ENCODE data around the gene HNRNPA2B1. TPM values are rescaled to one million over a fixed set of nuclear protein-coding genes. Genes with fewer than 3 reads are reported as not detected.

The HNRNPA2B1 gene
- total RNA-seq, 1 donor from 2014 or later: 815 TPM

DNA sequence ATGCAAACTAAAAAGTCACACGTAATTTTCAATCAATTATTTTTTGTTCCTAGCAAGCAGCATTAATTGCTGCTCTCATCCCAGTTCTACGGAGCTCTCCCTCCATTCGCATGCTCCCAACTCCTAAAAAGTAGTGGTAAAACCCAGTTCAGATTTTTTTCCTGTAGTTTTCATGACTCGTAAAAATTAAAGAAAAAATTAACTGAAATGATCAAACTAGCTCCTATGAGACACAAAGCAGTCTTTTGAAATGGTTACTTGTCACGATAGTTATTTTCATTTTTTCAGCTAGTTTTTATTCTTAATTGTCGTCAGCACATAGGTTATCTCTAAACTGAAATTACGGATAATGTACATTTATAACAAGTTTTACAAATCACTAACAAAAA is 1.8 kb downstream of the HNRNPA2B1 start:
- intact Hi-C loops (cut with micrococcal nuclease): loop anchor here (1.0 to 5.0 kb wide), 3 partner anchors 107 to 306 kb away; no protein-coding TSS in a partner anchor

DNA sequence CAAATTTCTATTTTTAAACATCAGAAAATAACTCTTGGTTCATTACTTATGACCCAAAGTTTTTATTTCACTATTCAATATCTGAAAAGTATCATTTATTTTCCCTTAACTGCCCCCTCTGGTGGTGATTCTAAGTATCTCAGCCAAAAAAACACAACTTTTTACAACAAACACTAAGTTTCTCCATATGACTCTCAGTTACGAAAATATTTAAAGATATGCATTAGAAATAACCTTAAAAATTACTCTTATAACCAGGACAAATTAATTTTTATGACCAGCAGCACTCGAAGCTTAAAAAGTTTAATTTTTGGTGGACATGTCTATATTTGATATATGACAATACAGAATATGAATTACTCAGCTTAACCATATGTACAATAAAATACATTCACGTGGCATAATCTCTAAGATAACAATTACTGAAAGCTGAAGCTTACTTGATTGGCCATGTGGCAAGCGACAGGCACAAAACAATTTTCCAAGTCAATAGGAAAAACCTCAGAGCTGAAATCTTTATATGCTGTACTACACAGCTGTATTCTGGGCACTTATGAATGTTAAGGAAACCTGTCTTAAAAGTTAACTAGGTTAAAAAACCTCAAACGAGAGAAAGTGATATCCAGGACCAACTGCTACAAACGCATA is 2.3 kb downstream of the HNRNPA2B1 start:
- intact Hi-C loops (cut with micrococcal nuclease): loop anchor here (1.0 to 5.0 kb wide), 3 partner anchors 107 to 306 kb away; no protein-coding TSS in a partner anchor

DNA sequence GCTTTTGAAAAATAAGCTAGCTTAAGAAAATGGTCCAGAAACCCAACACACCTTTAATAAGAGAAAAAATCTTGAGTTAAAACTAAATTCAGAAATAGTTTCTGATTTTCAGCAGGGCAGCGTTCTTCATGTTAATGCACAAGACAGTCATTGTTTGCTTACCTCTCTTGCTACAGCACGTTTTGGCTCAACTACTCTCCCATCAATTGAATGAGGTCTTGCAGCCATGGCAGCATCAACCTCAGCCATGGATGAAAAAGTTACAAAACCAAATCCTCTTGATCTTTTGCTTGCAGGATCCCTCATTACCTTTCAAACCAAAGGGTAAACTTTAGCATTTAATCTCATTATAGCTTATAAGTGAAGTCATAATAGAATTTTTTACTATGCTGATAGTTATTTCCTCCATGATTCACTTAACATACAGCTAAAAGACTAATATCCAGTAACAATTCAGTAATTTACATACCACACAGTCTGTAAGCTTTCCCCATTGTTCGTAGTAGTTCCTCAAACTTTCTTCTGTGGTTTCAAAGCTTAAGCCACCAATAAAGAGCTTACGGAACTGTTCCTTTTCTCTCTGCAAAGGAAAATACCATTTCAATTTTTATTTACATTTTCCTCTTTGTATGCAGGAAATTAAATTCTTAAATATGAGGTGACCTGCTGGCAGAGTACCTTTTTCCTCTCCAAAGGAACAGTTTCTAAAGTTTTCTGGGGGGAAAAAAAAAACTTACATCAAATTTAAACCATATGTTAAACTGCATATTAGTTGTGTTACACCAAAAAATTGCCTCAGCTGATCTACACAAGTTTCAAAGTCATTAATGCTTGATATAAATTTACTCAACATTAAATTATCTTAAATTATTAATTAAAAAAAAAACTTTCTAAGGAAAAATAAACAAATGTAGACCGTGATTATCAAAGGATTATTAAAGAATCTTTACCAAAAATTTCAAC is 3.1 kb downstream of the HNRNPA2B1 start:
- intact Hi-C loops (cut with micrococcal nuclease): loop anchor here (1.0 to 5.0 kb wide), 4 partner anchors 8 to 305 kb away; no protein-coding TSS in a partner anchor

DNA sequence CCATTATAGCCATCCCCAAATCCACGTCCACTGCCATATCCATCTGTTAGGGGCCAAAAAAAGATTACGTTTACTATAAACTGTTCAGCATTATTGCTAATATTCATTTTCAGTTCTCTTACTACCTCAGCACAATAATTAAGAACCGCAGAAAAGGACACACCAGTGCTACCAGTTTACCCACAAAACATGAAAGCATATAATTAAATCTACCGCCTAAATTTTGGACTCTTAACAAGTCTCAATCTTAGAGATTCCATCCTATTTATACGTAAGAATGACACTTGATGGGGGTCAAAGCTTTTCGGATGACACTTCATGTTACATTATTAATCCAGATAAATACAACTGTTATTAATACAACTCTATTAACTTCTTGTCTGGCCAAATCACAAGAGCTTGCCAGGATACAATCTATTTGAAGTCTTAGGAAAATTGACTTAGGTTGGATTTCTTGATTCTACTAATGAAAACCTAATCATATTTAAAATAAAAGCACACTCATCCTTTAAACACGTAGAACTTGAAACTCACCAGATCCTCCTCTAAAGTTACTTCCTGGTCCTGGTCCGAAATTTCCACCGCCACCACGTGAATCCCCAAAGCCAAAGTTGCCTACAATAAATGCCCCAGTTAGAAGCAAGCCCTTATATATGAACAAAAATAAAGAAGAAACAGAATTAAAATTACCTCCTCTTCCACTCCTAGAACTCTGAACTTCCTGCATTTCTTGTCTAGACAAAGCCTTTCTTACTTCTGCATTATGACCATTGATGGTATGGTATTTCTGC is 4.5 kb downstream of the HNRNPA2B1 start:
- intact Hi-C loops (cut with micrococcal nuclease): loop anchor here (5.0 kb wide), 1 partner anchor 304 kb away; no protein-coding TSS in a partner anchor

DNA sequence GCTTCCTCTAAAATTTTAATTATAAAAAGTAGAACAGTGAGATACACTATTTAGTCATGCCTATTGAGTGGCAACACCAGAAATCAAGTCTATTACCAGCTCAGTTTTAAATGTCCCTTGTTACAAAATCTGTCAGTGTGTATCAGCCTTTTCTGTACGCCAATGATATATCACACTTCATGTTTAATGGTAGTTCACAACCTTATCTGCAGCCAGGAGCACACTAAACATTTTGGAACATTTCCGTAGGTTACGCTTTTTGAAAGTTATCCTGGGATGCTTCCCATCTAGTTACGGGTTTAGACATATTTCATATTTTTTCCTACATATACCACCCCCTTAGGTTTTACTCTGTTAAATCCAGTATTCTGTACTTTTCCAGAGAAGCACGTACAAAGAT is 5.4 kb downstream of the HNRNPA2B1 start:
- intact Hi-C loops (cut with micrococcal nuclease): loop anchor here (5.0 kb wide), 1 partner anchor 303 kb away; no protein-coding TSS in a partner anchor

DNA sequence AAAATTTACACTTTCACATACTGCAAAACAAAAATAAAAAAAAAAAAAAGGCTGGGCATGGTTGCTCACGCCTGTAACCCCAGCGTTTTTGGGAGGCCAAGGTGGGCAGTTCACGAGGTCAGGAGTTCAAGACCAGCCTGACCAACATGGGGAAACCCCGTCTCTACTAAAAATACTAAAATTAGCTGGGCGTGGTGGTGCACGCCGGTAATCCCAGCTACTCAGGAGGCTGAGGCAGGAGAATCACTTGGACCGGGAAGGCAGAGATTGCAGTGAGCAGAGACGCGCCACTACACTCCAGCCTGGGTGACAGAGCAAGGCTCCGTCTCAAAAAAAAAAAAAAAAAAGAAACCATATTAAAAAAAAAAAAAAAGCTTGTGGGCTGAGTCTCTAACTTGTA is 5.8 kb downstream of the HNRNPA2B1 start:
- intact Hi-C loops (cut with micrococcal nuclease): loop anchor here (5.0 kb wide), 1 partner anchor 302 kb away; no protein-coding TSS in a partner anchor

DNA sequence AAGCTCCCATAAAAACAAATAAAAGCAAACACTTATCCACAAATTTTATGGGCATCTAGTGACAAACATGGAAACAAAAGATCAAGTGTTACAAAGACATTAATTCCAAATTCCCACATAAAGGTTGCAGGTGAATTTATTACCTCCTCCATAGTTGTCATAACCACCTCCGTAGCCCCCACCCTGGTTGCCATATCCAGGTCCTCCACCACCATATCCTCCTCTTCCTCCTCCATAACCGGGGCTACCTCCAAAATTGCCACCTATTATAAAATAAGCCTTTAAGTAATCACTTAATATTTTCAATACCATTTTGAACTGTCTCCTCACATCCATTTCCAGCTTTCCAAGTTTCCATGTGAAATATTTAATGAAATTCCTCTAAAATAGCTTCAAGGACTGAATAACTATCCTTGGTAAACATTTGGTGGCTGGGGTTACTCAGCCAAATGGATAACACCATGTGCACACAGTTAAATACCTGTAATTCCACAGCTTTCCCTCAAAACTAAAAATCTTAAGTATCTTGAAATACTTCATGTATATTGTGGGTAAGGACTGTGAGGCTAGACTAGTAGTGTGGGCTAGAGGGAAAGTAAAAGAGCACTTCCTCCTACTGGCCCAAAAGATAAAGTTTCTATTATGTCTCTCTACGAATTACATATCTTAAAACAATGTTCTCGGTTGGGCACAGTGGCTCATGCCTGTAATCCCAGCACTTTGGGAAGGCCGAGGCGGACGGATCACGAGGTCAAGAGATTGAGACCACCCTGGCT is 6.9 kb downstream of the HNRNPA2B1 start:
- intact Hi-C loops (cut with micrococcal nuclease): no loop called here

DNA sequence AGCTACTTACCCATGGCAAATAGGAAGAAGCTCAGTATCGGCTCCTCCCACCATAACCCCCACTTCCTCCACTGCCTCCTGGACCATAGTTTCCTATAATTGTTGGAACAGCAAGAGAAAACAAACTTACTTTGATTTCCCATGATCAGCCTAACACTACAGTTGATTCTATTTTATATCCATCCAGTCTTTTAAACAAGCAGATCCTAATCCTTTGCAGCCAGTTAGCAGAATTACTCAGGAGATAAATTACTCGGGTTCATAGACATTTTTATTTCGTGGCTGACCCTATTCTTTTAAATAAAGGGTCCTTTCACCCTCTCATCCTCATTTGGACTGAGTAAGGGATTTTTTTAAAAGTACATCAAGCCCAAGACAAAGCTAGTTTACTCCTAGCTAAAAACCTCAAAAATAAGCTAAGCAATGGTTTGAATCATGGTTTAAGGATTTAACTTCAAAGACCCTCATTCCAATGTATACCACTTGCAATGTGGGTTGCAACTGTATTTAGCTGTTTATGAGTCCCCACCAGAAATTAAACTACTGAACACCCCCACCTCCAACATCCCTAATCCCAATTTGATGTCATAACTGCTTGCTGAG is 8.0 kb downstream of the HNRNPA2B1 start:
- intact Hi-C loops (cut with micrococcal nuclease): no loop called here

DNA sequence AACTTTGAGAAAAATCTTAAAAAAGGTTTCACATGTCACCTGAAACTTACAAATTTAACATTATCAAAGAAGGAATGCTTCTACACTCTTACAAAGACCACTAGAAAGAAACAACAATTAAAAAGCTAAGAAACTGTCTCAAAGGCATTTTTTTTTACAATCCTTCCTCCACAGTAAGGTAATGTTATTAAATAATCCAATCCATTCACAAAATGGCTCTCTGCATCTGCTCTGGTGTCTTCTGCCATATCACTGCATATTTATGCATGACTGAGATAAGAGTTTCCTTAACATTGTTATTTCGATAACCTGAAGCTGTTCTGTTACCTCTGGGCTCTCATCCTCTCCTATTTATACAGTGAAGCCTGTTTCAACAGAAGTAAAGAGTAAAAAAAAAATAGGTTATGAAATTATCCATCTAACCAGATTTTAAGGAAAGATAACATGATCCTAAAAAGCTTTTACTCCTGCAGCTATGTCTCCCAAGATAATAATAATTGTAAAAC is 8.5 kb downstream of the HNRNPA2B1 start:
- intact Hi-C loops (cut with micrococcal nuclease): no loop called here

DNA sequence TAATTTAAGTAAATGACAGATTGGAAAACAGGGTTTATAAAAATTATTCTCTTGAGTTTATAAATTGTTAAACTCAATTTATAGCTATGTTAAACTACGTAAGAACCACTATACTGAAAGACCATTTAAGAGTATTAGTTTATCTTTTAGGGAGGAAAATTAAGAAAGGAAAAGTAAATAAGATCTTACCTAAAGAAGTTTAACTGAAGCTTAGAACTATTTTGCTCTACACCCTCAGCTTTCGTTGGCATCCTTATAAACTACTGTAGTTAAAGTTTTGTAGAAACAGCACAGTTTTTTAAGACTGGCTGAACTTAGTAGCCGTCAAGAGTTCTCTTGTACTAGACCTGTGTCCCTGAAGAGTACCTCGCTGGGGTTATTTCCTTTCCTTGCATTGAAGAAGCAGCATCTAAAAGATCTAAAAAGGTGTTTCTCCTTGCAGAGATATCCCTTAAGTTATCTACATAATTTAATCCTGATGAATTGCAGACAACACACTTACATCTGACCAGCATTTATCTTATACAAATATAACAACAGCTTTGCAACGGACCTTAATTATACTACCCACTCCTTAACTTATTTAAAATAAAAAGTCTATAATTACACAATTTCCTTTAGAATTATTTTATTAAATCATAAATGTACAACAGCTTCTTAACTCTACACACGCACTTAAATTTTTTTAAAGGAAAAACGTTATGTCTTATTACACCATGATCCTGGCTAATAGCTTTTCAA is 9.1 kb downstream of the HNRNPA2B1 start:
- intact Hi-C loops (cut with micrococcal nuclease): no loop called here

DNA sequence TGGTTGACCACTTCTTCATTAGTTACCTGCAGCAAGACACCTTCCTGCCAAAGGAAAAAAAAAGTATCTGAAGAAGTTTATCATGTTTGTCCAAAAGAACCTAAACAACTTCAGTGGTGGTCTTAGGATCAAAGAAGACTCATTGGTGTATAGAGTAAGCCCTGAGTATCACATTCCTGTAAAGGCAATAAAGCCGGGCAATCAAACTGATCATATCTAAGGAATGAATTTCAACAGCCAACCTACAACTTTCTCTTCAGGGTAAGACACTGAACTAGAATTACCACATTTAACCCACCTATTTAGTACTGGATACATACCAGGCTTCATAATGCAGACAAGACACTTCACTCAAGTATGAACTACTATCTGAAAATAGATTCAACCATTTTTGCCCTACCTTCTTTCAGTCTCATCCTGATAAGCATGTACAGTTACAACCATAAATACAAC is 10.1 kb downstream of the HNRNPA2B1 start:
- intact Hi-C loops (cut with micrococcal nuclease): no loop called here

DNA sequence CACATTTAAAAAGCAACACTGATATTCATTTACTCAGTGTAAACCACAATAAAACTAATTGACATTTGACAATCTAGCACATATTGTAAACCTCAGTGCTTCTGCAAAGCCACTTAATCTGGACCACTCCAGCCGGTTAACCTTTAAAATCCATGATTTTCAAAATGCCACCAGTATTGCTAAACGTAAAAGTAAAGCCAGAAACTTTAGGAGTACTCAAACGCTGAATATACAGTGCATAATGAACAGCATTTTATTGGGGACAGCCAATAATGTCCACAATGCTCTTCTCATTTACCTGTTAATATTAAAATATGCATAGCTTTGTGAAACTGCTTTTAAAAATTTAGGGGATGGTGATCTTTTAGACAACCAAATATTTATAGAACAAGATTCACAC is 10.8 kb downstream of the HNRNPA2B1 start:
- intact Hi-C loops (cut with micrococcal nuclease): loop anchor here (1.0 kb wide), 1 partner anchor 8 kb away; no protein-coding TSS in a partner anchor

DNA sequence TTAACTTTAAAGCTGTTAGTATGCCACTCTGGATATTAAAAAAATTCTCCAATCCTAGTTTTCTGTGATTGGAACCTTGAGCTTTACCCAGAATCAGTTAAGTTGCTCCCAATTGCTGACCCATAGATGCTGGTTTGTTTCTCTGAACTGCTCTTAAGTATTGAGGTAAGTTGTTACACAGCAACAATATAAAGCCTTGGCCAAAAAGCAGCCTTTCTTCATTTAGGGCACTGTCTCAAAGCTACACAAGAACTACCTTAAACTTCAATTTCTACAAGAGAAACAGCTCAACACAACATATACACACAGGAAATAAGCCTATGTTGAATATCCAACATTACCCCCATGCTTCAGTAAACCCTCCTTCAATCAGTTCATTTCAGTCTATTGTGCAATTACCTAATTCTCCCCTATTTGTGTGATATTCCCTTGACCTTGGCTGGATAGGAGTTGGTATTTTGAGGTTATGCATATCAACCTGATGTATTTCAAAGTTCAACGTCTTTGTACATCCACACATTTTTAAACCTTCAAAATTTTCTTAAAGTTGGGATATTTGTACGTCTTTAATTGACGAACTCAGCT is 11.5 kb downstream of the HNRNPA2B1 start:
- intact Hi-C loops (cut with micrococcal nuclease): loop anchor here (1.0 kb wide), 1 partner anchor 8 kb away; no protein-coding TSS in a partner anchor

DNA sequence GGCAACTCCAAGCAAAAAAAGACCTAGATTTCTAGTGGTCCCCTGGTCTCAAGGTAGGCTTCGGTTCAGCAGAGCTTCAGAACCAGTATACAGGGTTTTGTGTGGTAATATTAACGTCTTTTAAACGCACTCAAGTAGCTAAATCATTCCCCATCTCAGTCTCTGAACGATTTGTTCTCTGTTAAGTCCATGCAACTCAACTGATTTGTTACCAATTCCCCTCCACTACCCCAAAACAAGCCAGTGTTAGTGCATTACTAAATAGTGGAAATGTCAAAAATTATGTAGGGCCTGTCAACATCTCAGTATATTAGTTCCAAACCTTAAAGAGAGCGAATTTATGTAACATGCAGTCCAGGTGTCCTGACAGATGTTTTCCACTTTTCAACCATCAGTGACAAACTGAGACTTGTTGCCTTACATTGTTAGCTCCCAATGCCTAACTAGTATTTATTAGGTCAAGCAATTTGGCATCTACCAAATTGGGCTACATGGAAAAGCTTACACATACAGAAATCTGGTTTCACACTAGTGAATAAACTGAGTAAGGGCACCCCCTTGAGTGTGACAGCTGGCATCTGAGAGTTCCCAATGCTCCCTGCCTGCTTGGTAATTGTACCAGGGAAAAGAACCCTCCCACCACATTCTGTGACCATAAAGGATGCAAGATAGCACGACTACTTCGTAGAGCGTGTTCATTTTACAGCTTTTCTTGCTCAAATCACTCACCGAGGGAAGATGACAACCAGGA is 12.2 kb downstream of the HNRNPA2B1 start:
- intact Hi-C loops (cut with micrococcal nuclease): no loop called here

DNA sequence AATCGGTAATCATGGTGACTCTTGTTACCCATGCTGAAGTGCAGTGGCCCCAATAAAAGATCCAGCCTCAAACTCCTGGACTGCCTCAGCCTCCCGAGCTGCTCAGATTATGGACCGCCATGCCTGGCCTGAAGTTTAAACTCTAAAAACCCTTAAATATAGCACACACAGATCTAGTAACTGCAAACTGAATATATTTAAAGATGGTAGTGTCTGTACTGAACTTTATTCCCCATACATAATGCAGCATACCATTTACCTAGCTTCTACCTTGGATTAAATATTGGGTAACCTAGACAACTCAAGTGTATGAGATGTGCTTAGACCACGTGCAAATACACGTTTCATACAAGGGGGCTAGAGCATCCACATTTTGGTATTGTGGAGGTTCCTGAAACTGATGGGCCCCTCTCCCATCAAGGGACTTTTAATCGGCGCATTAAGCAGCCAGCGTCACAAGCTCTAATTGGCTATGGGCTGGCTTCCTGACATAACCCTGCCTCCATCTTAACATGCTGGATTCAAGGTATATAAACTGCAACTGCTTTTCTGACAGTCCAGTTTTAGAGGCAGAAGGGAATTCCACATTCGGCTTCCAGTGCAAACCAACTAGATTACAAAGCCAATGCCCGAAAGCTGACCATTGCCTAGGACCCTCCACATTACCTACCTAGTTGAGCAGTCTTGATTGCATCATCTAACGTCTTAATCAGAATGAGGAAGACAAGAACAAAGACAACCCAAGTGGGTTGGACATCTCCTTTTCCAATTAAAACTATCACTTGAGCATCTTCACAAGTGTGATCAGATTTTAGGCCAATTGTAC is 13.0 kb downstream of the HNRNPA2B1 start:
- intact Hi-C loops (cut with micrococcal nuclease): loop anchor here (2.0 kb wide), 1 partner anchor 97 kb away; no protein-coding TSS in a partner anchor

DNA sequence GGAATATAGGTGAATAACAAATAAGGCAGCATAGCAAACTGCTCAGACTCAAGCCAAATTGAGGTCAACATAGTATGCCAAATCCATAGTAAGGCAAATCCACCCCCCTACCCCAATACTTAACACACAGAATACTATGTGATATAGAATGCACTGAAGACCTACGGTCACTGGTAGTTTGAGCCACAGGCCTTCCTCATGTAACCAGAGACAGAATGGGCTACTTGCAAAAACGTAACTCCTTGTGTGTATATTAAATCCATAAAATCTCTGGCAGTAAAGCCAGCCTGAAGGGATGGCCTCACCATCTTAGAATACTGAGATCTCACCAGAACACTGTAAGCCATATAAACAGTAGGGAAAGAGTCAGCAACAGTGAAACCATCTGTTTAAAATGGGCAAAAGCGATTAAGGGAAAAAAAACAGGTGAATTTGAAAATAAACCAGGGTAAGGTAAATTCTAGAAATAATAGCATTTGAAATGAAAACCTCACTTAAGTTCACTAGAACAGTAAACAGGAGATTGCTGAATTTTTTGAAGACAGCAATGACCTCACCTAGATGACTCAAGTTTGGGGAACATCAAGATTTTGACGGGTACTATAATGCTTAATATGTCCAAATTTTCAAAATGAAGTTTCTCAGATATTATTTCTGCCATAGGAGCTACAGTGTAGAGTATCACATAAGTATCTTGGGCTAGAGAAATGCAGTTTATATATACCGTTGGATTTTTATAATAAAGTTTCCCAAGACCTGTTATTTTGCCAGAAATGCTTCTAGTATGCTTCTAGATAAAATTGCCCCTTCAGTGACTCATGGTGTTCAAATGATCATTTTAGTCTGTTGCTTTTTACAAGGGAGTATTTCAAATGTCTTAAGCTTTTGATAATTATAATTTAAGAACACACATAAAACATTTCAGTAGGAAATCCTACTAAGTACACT is 13.9 kb downstream of the HNRNPA2B1 start:
- intact Hi-C loops (cut with micrococcal nuclease): loop anchor here (2.0 kb wide), 1 partner anchor 96 kb away; no protein-coding TSS in a partner anchor

All from T-helper 2 cell treated with Interferon-gamma antibody and Interleukin-4, amounts not matched to agents 100 ng/mL and 5 ng/mL, for 36 hours (primary cell).